IMR-90 (cell line): ENCODE data around the gene NMRK1.

Experiments
- FOS ChIP-seq: fragments of 150-350 bp; IDR thresholded peaks from 2 replicates; pipeline ENCODE4 v1.6.1; 2016; ENCODE audit warnings: low read depth, low read length
- POLR2A ChIP-seq: IDR thresholded peaks from 2 replicates; pipeline ENCODE4 v1.6.1; 2012; ENCODE audit warnings: mild to moderate bottlenecking, low read depth, low read length
- RAD21 ChIP-seq: IDR thresholded peaks from 2 replicates; pipeline ENCODE4 v1.6.1; 2012; ENCODE audit warnings: low read length, improper control_type of control experiment
- RCOR1 ChIP-seq: IDR thresholded peaks from 2 replicates; pipeline ENCODE4 v1.6.1; 2012; ENCODE audit warnings: mild to moderate bottlenecking, low read length, improper control_type of control experiment; ENCODE audit not compliant: insufficient replicate concordance
- TF ChIP-seq, protein P1 (sequence below): fragments of 150-350 bp; IDR thresholded peaks from 2 replicates; pipeline ENCODE4 v1.6.1; 2017; ENCODE audit warnings: mild to moderate bottlenecking, antibody characterized with exemption, low read length, low read depth
- TF ChIP-seq, protein P2 (sequence below): conservative IDR thresholded peaks from 2 replicates; pipeline ENCODE4 v1.5.1; 2012; ENCODE audit warnings: mild to moderate bottlenecking, low read depth, low read length, improper control_type of control experiment

DNA sequence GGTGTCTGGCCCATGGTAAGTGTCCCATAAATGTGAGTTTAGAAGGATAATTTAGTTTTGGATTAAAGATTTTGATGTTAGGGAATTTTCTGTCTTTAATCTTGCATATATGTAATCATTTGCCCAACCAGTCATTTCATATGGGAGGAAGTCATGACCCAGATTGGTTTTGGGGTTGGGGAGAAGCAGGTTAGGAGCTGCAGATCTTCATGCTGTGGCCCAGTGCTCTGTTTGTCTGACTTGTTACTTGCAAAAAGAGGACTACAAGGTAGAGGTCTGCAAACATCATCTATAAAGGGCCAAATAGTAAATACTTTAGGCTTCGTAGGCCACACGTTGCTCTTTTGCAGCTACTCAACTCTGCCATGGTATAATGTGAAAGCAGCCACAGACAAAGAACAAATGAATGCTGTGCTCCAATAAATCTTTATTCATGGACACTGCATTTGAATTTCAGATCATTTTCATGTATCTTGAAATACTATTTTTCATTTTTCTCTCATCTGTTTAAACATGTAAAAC is 17.1 kb upstream of the NMRK1 start:
- TF ChIP-seq, protein P1, sequence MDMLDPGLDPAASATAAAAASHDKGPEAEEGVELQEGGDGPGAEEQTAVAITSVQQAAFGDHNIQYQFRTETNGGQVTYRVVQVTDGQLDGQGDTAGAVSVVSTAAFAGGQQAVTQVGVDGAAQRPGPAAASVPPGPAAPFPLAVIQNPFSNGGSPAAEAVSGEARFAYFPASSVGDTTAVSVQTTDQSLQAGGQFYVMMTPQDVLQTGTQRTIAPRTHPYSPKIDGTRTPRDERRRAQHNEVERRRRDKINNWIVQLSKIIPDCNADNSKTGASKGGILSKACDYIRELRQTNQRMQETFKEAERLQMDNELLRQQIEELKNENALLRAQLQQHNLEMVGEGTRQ = no peak
- TF ChIP-seq POLR2A (no peak), FOS (no peak), RAD21 (no peak), RCOR1 (no peak)
- TF ChIP-seq, protein P2, sequence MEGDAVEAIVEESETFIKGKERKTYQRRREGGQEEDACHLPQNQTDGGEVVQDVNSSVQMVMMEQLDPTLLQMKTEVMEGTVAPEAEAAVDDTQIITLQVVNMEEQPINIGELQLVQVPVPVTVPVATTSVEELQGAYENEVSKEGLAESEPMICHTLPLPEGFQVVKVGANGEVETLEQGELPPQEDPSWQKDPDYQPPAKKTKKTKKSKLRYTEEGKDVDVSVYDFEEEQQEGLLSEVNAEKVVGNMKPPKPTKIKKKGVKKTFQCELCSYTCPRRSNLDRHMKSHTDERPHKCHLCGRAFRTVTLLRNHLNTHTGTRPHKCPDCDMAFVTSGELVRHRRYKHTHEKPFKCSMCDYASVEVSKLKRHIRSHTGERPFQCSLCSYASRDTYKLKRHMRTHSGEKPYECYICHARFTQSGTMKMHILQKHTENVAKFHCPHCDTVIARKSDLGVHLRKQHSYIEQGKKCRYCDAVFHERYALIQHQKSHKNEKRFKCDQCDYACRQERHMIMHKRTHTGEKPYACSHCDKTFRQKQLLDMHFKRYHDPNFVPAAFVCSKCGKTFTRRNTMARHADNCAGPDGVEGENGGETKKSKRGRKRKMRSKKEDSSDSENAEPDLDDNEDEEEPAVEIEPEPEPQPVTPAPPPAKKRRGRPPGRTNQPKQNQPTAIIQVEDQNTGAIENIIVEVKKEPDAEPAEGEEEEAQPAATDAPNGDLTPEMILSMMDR = no peak
